Measurements from ENCODE around the gene RET. TPM values are rescaled to one million over a fixed set of nuclear protein-coding genes. Genes with fewer than 3 reads are reported as not detected.
A peak's percentile ranks its signal among the peaks of the same experiment; 100 is the strongest.

The RET gene
- total RNA-seq, 1 experiment from 2014 or later = 81.1 TPM

DNA sequence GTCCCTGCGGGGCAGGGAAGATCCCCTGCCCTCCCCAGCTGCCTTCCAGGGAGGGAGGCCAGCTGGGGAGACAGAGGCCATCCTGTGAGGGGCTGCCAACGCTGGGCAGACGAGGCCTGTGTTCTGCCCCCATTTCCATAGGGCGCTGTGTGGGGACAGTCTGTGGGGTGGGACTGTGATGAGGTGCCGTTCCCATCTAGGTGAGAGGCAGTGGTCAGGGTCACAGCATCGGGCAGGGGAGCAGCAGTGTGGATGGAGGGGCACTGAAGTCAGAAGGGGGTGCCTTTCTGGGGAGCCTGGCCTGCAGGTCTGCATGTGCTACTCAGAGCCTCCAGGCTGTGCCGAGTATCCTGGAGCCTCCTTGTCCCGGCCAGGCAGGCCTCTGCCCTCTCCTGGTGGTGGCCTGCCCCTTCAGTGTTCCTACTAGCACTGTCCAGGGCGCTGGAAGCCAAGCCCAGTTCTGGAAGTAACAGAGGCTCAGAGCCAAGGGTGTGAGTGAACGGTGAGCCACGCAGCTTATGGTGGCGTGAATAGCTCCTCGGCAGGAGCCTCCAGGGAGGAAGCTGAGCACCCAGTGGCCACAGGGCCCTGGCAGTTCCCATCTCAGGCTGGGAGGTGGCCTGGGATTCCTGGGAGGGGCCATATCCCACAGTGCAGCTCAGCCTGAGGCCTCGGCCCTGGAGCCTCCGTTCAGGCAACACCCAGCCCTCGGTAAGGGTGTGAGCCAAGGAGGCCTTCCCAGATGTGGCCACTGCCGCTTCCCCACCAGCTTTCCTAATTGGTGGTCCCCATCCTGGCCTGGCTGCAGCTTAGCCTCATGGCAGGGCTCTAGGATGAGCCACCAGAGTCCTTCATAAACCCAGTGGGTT, 38.1 kb downstream of the RET start:
- Histone ChIP-seq H3K4me1 (ENCODE audit: control insufficient read depth, insufficient read depth, low read length) (peaks cover 10% of the 10 kb centered on the region; the same call in 1 of the 2 replicates), H3K27me3 (ENCODE audit: control insufficient read depth, insufficient read depth, low read length) (no peaks in the 10 kb centered on the region), H3K36me3 (ENCODE audit: control insufficient read depth, insufficient read depth, low read length) (no peaks in the 10 kb centered on the region), H3K4me3 (ENCODE audit: low read depth in 2 of 2, low read length in 2 of 2) (no peak overlapping the region), H3K27ac (ENCODE audit: low read length) (no peak overlapping the region), H3K9me3 (ENCODE audit: control insufficient read depth, insufficient read depth, low read depth, low read length) (no peaks in the 10 kb centered on the region)
- POLR2A ChIA-PET = no interaction called here
- ATAC-seq = peak; percentile 61
- CTCF ChIA-PET = no interaction called here
- intact Hi-C loops (cut with micrococcal nuclease; ENCODE audit: unreplicated experiment) (no loop called here), in situ Hi-C loops (cut with HindIII; ENCODE audit: low pct_unique_long_range_greater_than_20kb, low sequenced_read_pairs) (no loop called here)
- no peak for TF ChIP-seq REST (IDR thresholded peaks at IDR 0.05; ENCODE audit: insufficient read depth in 1 of 2, low read depth in 2 of 2, low read length in 1 of 2)
- TF ChIP-seq, protein P1, sequence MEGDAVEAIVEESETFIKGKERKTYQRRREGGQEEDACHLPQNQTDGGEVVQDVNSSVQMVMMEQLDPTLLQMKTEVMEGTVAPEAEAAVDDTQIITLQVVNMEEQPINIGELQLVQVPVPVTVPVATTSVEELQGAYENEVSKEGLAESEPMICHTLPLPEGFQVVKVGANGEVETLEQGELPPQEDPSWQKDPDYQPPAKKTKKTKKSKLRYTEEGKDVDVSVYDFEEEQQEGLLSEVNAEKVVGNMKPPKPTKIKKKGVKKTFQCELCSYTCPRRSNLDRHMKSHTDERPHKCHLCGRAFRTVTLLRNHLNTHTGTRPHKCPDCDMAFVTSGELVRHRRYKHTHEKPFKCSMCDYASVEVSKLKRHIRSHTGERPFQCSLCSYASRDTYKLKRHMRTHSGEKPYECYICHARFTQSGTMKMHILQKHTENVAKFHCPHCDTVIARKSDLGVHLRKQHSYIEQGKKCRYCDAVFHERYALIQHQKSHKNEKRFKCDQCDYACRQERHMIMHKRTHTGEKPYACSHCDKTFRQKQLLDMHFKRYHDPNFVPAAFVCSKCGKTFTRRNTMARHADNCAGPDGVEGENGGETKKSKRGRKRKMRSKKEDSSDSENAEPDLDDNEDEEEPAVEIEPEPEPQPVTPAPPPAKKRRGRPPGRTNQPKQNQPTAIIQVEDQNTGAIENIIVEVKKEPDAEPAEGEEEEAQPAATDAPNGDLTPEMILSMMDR (IDR thresholded peaks at IDR 0.05) = no peak
- no peak for DNase-seq (ENCODE audit: low read depth, low spot score)
- no TSS peak for BruUV-seq (replicated peaks)

- Histone ChIP-seq H3K36me3 (ENCODE audit: control insufficient read depth, insufficient read depth, low read length) (no peaks in the 10 kb centered on the region), H3K27ac (ENCODE audit: low read length) (no peak overlapping the region), H3K4me3 (ENCODE audit: low read depth in 2 of 2, low read length in 2 of 2) (no peak overlapping the region), H3K27me3 (ENCODE audit: control insufficient read depth, insufficient read depth, low read length) (no peaks in the 10 kb centered on the region), H3K9me3 (ENCODE audit: control insufficient read depth, insufficient read depth, low read depth, low read length) (no peaks in the 10 kb centered on the region), H3K4me1 (ENCODE audit: control insufficient read depth, insufficient read depth, low read length) (no peaks in the 10 kb centered on the region; the same call in 1 of the 2 replicates)
- no peak for TF ChIP-seq TCF7L2 (IDR thresholded peaks at IDR 0.05; ENCODE audit: low read depth, low read length)
- TF ChIP-seq, protein P1 (IDR thresholded peaks at IDR 0.05) = no peak
- POLR2A ChIA-PET = no interaction called here
- intact Hi-C loops (cut with micrococcal nuclease; ENCODE audit: unreplicated experiment) = no loop called here
- in situ Hi-C loops (cut with HindIII; ENCODE audit: low pct_unique_long_range_greater_than_20kb, low sequenced_read_pairs) = no loop called here
- no peak for DNase-seq (ENCODE audit: low read depth, low spot score)
- no peak for ATAC-seq
- BruUV-seq (replicated peaks) = no TSS peak
- CTCF ChIA-PET = no interaction called here
Measured at GRCh38 chr10:43115881-43116595, 39.2 kb downstream of the RET start.

All from Panc1 (cell line).